HG03060 (cell line): Measurements from ENCODE around the gene PODNL1.

ENCODE experiments used
- ATAC-seq: cut with Tn5 transposase; IDR thresholded peaks from one replicate; pipeline ENCODE4 v1.9.1; 2021; ENCODE audit warnings: low read depth, moderate number of reproducible peaks; ENCODE audit not compliant: unreplicated experiment

PODNL1 gene

GRCh38 chr19:13959962-13960862, 22.0 kb upstream of the PODNL1 start:
- no peak for ATAC-seq

GRCh38 chr19:13959141-13959961, 21.1 kb upstream of the PODNL1 start:
- no peak for ATAC-seq

- ATAC-seq = no peak
These were observed 19.8 kb upstream of the PODNL1 start for GRCh38 chr19:13958043-13958442.

DNA sequence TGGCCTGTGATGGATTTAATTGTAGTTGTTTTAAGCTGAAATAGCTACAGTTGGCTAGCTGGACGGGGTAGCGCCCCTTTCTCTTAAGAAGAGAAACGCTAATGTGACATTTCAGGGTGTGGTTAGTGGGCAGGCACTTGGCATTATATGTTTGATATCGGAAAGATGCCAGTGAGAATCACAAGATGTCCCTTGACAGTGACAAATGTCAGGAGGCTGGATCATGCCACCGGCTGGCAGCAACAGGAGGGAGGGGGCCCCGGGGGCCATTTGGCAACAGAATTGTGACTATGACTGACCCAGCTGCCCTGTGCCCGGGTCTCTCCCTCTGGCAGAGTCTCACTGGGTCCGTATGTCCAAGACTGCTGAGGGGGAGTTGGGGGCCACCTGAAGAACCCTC, 18.8 kb upstream of the PODNL1 start:
- ATAC-seq = no peak

DNA sequence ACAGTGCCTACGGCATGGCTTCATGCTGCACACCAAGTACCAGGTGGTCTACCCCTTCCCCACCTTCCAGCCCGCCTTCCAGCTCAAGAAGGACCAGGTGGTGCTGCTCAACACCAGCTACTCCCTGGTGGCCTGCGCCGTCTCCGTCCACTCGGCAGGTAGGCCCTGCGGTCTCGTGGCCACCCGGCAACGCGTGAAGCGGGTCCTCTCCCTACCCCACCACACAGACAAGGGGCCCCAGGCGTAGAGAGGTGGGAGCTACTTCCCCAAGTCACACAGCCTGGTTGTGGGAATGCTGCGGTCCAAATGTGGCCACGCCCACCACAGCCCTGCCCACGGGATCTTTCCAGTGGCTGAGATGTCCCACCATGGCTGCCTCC, 18.1 kb upstream of the PODNL1 start:
- ATAC-seq = no peak

DNA sequence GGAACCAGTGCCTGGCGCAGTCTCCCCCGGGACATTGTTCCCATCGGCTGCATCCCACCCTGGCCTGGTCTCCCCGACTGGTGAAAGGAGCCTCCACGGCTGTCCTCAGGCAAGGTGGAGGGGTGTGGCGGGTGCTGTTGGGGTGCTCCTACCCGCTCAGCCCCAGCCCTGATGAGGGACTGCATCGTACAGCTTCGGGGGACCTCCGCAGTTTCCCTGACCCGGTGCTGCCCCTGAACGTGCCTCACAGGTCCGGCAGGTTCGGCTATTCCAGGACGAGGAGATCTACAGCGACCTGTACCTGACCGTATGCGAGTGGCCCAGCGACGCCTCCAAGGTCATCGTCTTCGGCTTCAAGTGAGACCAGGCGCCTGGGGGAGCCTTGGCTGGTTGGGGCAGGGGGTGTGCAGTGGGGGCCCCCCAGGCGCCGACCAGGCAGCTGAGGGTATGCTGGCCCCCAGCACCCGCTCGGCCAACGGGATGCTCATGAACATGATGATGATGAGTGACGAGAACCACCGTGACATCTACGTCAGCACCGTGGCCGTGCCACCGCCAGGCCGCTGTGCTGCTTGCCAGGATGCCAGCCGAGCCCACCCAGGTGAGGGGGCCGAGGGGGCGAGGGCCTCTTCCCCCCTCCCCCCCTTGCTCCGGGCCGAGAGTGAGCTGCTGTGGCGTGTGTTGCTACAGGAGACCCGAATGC, 17.6 kb upstream of the PODNL1 start:
- ATAC-seq = no peak

DNA sequence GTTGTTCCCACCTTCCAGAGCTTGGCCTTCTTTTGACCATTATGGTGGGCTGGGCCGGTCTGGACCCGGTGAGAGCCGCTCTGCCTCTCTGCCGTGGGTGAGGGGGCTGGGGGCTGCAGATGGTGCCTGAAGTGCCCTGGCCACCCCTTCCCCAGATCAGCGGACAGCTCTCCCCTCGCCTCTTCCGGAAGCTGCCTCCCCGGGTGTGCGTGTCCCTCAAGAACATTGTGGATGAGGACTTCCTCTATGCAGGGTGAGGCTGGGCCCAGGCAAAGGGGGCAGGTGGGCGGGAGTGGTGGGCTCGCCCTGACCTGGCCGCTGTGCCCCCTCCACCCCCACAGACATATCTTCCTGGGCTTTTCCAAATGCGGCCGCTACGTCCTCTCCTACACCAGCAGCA, 16.0 kb upstream of the PODNL1 start:
- ATAC-seq = no peak

DNA sequence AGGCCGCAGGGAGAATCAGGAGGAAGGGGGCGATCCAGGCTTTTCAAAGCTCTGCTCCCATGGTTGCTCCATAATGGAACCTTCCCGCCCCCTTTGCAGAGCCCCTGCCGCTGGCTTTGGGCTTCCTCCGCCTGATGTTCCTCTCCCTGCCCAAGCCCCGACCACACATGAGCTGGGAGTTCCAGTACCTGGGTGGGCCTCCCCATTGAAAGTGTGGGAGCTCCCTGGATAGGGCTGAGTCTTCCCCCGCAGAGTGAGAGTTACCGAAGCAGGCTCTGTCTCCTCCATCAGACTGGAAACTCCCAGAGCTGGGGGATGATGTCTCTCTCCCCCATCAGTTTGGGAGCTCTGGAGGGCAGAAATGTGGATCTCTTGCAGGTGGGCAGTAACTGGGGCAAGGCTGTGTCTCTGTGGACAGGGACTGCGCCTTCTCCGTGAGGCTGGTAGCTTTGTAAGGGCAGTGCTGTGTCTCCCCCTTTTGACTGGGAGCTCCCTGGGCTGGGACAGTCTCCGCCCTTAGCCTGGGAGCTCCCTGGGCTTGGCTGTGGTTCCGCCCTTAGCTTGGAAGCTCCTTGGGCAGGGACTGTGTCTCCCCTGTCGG, 14.8 kb upstream of the PODNL1 start:
- no peak for ATAC-seq

DNA sequence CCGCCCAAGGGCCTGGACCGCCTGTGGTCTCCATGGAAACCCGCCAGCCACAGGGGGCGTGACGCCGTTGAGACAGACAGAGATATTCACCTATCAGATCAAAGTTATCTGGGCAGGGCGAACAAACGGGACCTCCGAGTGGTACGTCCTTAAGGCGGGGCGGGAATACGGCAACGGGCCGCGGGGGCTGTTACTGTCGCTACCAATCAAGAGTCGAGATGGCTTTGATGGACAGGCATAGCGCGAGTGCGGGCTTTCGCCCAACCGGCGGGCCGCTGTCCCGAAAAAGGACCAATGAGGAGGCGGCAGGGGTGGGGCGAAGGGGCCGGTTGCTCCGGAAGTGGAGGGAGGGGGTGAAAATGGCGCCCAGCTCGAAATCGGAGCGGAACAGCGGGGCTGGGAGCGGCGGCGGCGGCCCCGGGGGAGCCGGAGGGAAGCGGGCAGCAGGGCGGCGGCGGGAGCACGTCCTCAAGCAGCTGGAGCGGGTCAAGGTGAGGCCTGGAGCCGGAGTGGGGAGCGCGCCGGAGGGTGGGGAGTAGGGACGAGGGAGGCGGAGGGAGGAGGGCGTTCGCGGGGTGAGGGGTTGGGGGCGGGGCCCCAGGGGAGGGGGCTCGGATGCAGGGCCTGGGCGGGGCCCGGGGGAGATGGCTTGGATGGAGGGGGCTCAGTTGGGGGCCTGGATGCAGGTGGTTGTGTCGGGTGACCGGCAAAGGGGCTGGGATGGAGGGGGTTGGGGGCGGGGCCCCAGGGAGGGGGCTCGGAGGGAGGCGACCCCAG, 14.1 kb upstream of the PODNL1 start, which contains the start of gene DCAF15:
Gene DCAF15, plus strand, starts transcription at position 356 of the 777 bp plus-strand sequence. Its CDS starts 4 bp downstream, at position 360.
- ATAC-seq = peak; percentile 98

- no peak for ATAC-seq
These were observed 13.6 kb upstream of the PODNL1 start for GRCh38 chr19:13951799-13952153.

- ATAC-seq = no peak
These were observed 12.8 kb upstream of the PODNL1 start for GRCh38 chr19:13951043-13951442.

GRCh38 chr19:13946414-13946813, 8.2 kb upstream of the PODNL1 start:
- no peak for ATAC-seq

DNA sequence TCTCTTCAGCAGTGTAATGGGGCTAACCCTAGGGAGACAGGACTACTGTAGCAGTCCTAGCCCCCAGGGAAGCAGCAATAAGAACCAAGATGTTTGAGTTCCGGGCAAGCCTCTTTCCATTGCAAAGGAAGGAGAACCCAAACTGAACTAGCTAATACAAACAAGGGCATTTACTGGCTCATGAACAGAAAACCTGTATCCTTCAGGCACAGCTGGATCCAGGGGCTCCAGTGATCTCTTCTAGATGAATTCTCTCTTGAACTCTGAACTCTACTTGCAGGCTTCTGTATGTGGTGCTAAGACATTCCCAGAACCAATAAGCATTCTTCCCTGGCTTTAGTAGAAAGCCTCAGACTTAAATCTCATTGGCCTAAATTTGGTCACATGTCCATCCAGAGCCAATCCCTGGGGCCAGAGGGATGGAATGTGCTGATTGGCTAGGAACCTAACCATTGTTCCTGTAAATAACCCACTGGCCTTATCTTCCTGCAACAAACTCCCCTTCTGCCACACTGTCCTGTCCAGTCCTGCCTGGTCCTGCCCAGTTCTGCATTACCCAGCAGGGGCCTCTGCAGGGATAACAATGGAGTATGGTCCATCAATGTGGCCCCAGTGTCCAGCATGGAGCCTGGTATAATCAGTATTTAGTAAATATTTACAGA, 3.9 kb upstream of the PODNL1 start:
- no peak for ATAC-seq

GRCh38 chr19:13937479-13938300, 527 bp downstream of the PODNL1 start:
- ATAC-seq = no peak

- no peak for ATAC-seq
These were observed 2.3 kb downstream of the PODNL1 start for GRCh38 chr19:13935765-13936510.

- no peak for ATAC-seq
These were observed 3.5 kb downstream of the PODNL1 start for GRCh38 chr19:13934785-13935109.

DNA sequence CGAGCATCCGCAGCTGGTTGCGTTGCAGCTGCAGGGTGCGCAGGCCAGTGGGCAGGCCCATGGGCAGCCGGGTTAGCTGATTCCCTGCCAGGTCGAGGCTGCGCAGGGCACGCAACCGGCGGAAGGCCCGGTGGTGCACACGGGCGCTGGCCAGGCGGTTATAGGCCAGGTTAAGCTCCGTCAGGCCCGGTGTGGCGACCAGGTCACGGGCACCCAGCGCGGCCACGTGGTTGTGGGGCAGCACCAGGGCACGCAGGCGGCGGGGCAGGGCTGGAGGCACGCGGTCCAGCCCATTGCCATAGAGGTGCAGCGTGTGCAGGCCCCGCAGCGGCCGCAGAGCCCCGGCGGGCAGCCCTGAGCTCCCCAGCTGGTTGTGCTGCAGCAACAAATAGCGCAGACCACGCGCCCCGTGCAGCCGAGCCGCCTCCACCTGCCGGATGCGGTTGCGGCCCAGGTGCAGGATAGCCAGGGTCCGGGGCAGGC, 5.3 kb downstream of the PODNL1 start:
- ATAC-seq = no peak

- ATAC-seq = no peak
These were observed 6.0 kb downstream of the PODNL1 start for GRCh38 chr19:13932149-13932637.
